ENCODE data around the gene KSR2.

The KSR2 gene

DNA sequence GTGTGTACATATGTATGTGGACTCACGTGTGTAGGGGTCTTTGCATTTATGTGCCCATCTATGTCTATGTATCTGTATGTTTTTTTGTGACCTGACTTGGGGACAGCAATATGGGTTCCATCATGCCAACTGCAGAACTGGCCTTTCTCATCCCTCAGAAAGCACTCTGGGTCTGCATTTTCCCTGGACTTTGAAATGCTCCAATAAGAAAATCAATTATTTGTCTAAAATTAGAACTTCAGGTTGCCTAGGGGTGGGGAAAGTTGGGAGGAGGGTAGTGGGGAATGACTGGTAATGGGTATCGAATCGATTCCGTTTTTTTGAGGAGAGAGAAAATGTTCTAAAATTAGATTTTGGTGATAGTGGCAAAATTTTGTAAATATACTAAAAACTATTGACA lies 466.6 kb downstream of the KSR2 start:
- no peak for DNase-seq (ENCODE audit: low spot score)
- in situ Hi-C loops (cut with MboI; ENCODE audit: low sequenced_read_pairs, unreplicated experiment), result no loop called here
- TF ChIP-seq, protein P1, sequence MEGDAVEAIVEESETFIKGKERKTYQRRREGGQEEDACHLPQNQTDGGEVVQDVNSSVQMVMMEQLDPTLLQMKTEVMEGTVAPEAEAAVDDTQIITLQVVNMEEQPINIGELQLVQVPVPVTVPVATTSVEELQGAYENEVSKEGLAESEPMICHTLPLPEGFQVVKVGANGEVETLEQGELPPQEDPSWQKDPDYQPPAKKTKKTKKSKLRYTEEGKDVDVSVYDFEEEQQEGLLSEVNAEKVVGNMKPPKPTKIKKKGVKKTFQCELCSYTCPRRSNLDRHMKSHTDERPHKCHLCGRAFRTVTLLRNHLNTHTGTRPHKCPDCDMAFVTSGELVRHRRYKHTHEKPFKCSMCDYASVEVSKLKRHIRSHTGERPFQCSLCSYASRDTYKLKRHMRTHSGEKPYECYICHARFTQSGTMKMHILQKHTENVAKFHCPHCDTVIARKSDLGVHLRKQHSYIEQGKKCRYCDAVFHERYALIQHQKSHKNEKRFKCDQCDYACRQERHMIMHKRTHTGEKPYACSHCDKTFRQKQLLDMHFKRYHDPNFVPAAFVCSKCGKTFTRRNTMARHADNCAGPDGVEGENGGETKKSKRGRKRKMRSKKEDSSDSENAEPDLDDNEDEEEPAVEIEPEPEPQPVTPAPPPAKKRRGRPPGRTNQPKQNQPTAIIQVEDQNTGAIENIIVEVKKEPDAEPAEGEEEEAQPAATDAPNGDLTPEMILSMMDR (IDR thresholded peaks at IDR 0.05; ENCODE audit: borderline replicate concordance, control extremely low read depth, extremely low read depth, insufficient read depth, missing control alignments), result no peak

DNA sequence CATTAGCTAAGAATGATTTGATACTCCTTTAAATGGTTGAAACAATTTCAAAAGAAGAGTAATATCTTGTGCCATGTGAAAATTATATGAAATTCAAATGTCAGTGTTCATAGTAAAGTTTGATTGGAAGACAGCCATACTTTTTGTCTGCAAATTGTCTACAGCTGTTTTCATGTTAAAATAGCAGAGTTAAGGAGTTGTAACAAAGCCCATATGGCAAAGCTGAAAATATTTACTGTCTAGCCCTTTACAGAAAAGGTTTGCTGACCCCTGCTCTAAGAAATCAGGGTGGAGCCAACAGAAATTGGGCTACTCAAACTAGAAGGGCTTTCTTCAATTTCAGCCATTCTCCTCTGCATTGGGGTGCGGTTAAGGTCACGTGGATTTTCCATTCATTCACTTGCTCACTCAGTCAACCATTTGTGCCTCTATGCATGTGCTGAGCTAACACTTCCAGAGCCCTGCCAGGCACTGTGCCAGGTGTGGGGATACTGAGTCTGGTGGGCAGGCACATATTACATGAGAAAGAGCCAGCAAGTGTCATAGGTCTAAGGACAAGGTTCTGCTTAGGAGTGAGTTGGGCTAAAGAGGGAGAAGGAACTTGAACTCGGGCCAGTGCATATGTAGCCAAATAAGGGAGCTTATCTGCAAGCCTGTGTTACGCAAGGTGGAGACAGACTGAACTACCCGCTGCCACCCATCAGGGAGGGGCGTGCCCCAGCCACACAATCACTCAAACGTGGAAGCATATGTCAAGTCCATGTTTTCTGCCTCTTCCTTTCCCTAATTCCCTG lies 467.5 kb downstream of the KSR2 start:
- TF ChIP-seq, protein P1 (IDR thresholded peaks at IDR 0.05; ENCODE audit: borderline replicate concordance, control extremely low read depth, extremely low read depth, insufficient read depth, missing control alignments), result no peak

DNA sequence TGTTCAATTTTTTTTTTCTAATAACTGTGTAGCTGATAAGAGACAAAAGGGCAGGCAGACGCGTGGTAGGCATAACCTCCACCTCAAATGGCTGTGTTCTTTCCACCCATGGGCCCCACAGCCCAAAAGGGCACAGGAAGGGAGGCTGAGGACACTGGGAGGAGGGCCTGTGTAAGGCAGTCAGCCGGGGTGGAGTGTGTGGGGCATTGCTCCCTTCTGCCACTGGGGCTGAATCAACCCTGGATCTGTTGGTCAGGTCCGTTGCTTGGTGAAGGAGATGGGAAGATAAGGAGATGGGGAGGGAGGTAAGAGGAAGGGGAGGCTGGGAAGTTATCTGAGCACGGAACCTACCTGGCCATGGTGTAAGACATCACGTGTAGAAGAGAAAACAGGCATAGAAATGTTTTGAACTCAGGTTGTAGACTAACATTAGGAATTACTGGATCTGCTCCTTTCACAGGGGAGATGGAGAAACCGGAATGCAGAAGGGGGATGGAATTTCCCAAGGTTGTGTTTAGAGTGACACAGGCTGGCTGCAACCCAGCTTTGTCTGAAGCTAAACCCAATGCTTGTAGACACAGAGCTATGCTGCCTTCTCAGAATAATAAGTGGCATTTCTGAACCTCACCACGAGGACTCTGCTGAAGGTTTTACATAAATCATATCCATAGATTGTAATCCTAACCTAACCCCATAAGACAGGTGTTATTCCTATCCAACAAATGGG lies 468.9 kb downstream of the KSR2 start:
- DNase-seq (ENCODE audit: low spot score), result no peak
- TF ChIP-seq, protein P1 (IDR thresholded peaks at IDR 0.05; ENCODE audit: borderline replicate concordance, control extremely low read depth, extremely low read depth, insufficient read depth, missing control alignments), result no peak
- in situ Hi-C loops (cut with MboI; ENCODE audit: low sequenced_read_pairs, unreplicated experiment), result no loop called here

More for the DNA sequence above, 467.5 kb downstream of the KSR2 start:
- in situ Hi-C loops (cut with MboI; ENCODE audit: low sequenced_read_pairs, unreplicated experiment), result no loop called here
- no peak for DNase-seq (ENCODE audit: low spot score)

DNA sequence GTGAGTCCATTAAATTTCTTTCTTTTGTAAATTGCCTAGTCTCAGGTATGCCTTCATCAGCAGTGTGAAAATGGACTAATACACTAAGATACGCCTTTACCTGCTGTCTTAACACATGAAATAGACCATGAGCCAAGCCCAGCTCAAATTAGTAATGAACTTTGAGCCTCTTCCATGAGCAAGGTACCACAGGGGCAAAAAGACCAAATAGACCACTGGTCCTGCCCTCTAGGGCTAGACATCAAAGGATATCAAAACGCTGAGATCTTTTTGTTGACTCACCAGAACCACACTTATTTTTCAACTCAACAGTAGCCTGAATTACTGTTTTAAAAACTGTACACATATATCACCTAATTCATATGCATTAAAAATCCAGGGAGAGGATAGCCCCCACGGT lies 469.9 kb downstream of the KSR2 start:
- in situ Hi-C loops (cut with MboI; ENCODE audit: low sequenced_read_pairs, unreplicated experiment), result no loop called here
- TF ChIP-seq, protein P1 (IDR thresholded peaks at IDR 0.05; ENCODE audit: borderline replicate concordance, control extremely low read depth, extremely low read depth, insufficient read depth, missing control alignments), result no peak
- no peak for DNase-seq (ENCODE audit: low spot score)

DNA sequence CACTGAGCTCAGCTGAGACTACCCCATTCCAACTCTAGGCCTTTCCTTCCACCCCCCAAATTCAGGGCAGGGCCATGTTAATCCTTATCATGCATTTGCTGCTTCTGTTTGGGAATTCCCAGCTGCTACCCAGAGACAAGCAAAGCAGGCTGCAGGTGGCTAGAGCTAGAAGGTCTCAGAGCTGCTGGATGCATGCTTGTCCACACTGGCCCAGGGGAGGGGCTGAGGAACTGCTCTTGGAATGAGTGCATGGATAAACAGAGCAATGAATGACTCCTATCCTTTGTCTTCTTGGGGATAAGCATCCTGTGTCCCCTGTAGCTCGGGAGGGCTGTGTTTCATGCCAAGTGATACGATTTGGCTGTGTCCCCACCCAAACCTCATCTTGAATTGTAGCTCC lies 470.5 kb downstream of the KSR2 start:
- DNase-seq (ENCODE audit: low spot score), result no peak
- TF ChIP-seq, protein P1 (IDR thresholded peaks at IDR 0.05; ENCODE audit: borderline replicate concordance, control extremely low read depth, extremely low read depth, insufficient read depth, missing control alignments), result no peak
- in situ Hi-C loops (cut with MboI; ENCODE audit: low sequenced_read_pairs, unreplicated experiment), result no loop called here

DNA sequence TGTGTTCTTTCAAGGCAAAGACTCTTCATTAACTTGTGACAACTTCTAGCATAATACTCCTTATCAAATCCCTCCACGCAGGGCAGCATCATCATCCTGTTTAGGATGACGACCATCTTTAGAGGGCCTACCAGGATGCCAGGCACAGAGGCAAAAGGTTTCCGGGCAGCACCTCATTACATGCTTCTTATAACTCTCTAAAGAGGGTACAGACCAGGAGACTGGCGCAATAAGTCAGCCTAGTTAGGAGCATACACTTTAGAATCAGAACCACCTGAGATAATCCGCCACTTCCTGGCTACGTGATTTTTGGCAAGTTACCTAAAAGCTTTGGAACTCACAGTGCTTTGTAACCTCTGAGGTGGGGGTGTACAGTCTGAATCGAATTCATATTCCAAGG lies 471.4 kb downstream of the KSR2 start:
- TF ChIP-seq, protein P1 (IDR thresholded peaks at IDR 0.05; ENCODE audit: borderline replicate concordance, control extremely low read depth, extremely low read depth, insufficient read depth, missing control alignments), result no peak
- DNase-seq (ENCODE audit: low spot score), result no peak
- in situ Hi-C loops (cut with MboI; ENCODE audit: low sequenced_read_pairs, unreplicated experiment), result no loop called here
